Epithelial cell of prostate (primary cell): ENCODE results near the gene SLC66A2.

Experiments used
- DNase-seq: peaks from one replicate; pipeline ENCODE4 v3.0.0-alpha.2; 2011; ENCODE audit warnings: low read depth, low spot score
- H3K27ac ChIP-seq: fragments of 450-650 bp; 2 replicates; pipeline ENCODE4 v1.5.1; 2017; ENCODE audit warnings: mild to moderate bottlenecking

Gene SLC66A2

GRCh38 chr18:79856119-79857007 lies 95.1 kb downstream of the SLC66A2 start:
- no peak overlapping the region for H3K27ac ChIP-seq
- no peak for DNase-seq

- no peak for DNase-seq
- no peak overlapping the region for H3K27ac ChIP-seq
These were observed 96.1 kb downstream of the SLC66A2 start for GRCh38 chr18:79855147-79855933.

GRCh38 chr18:79853993-79854364 lies 97.5 kb downstream of the SLC66A2 start:
- DNase-seq: no peak
- H3K27ac ChIP-seq: no peak overlapping the region

- H3K27ac ChIP-seq: no peak overlapping the region
- DNase-seq: no peak
These were observed 98.0 kb downstream of the SLC66A2 start for GRCh38 chr18:79853303-79853992.

GRCh38 chr18:79852561-79853302 lies 98.7 kb downstream of the SLC66A2 start:
- no peak overlapping the region for H3K27ac ChIP-seq
- no peak for DNase-seq
